K562 (cell line): ENCODE results near the gene PSD4. TPM values are rescaled to one million over a fixed set of nuclear protein-coding genes. Genes with fewer than 3 reads are reported as not detected.

Experiments used
- CTCFL ChIP-seq: IDR thresholded peaks from 2 replicates; pipeline ENCODE4 v1.6.1; 2011; ENCODE audit warnings: borderline replicate concordance, low read depth, mild to moderate bottlenecking, moderate library complexity, low read length; ENCODE audit not compliant: insufficient read depth, poor library complexity, severe bottlenecking
- JUND ChIP-seq, 2 experiments: IDR thresholded peaks; 2 replicates in 1 of 2; 3 replicates in 1 of 2; pipeline ENCODE4 v1.6.1; 2011; ENCODE audit warnings: borderline replicate concordance in 2 of 2, low read depth in 2 of 2, low read length in 2 of 2, improper control_type of control experiment in 1 of 2, missing biosample characterization in 1 of 2, missing genetic modification characterization in 1 of 2, missing genetic modification reagents in 1 of 2
- MGA ChIP-seq: fragments of 450-650 bp; IDR thresholded peaks from 2 replicates; pipeline ENCODE4 v1.6.1; 2016; ENCODE audit warnings: mild to moderate bottlenecking, moderate library complexity
- PHF8 ChIP-seq: fragments of 200-600 bp; sonication (generic); IDR thresholded peaks from 2 replicates; pipeline ENCODE4 v1.6.1; 2012; ENCODE audit warnings: mixed run types, mild to moderate bottlenecking, inconsistent platforms, low read length, moderate library complexity, borderline replicate concordance
- POLR3A ChIP-seq: IDR thresholded peaks from 2 replicates; pipeline ENCODE4 v1.6.1; 2011; ENCODE audit warnings: borderline replicate concordance, mild to moderate bottlenecking, moderate library complexity; ENCODE audit not compliant: insufficient read length, insufficient read depth; ENCODE audit errors: extremely low read depth
- TEAD2 ChIP-seq: fragments of 450-650 bp; IDR thresholded peaks from 2 replicates; pipeline ENCODE4 v1.6.1; 2016; ENCODE audit warnings: missing genetic modification characterization, control low read depth, missing compliant biosample characterization
- ZNF134 ChIP-seq: fragments of 250-450 bp; sonication (Bioruptor Pico); conservative IDR thresholded peaks from 2 replicates; pipeline ENCODE4 v1.4.0; 2020
- ZNF282 ChIP-seq: sonication (generic); formaldehyde crosslinking; IDR thresholded peaks from 2 replicates; pipeline ENCODE4 v1.8.1; 2023; ENCODE audit warnings: missing genetic modification reagents
- polyA plus RNA-seq, 8 experiments: library from polyadenylated mRNA; depleted of rRNA in 4 of 8; stranded (reverse) in 5 of 8; unstranded in 3 of 8; fragments of >200 nt; fragmentation: Nextera tagmentation in 2 of 8; fragmentation: Illumina TruSeq in 1 of 8; extraction: Ambion mirVana in 2 of 8; extraction: Trizol in 1 of 8; gene quantifications; 2 replicates each; pipeline versions ENCODE4 v1.2.1 to v1.2.3, GENCODE V29; 2011 to 2014; ENCODE audit warnings: inconsistent platforms in 1 of 8, missing spikeins in 1 of 8
- total RNA-seq, 7 experiments: library from RNA; depleted of rRNA in 6 of 7; stranded (reverse); fragments of >200 nt in 6 of 7; fragmentation: Illumina TruSeq in 2 of 7; extraction: Trizol in 2 of 7; gene quantifications; 2 replicates each; pipeline versions ENCODE4 v1.2.1 to v1.2.3, GENCODE V29; 2011 to 2021; ENCODE audit warnings: low replicate concordance in 1 of 7

PSD4 gene
- total and polyA plus RNA-seq, 9 of the 15 experiments (the other 6 are each of a cell fraction or from before 2014, with no cell fraction given), result 0.46 to 54.0 (median 20.8) TPM

GRCh38 chr2:113167115-113167932, 6.4 kb upstream of the PSD4 start (continued):
- peak; percentile 53 for TF ChIP-seq MGA
- TF ChIP-seq TEAD2 (tag), result no peak
- TF ChIP-seq JUND (IDR thresholded peaks at IDR 0.05; ENCODE audit: borderline replicate concordance, low read depth, low read length), result no peak
- TF ChIP-seq JUND (tag; IDR thresholded peaks at IDR 0.05; ENCODE audit: borderline replicate concordance, low read depth, low read length), result no peak
- TF ChIP-seq CTCFL, result no peak
- no peak for TF ChIP-seq ZNF134 (CRISPR knock-in tag)
- no peak for TF ChIP-seq PHF8
- no peak for TF ChIP-seq POLR3A
- TF ChIP-seq ZNF282 (CRISPR knock-in tag), result no peak
